H1 (cell line): ENCODE data around the gene PRDX5. TPM values are rescaled to one million over a fixed set of nuclear protein-coding genes. Genes with fewer than 3 reads are reported as not detected.
A peak's percentile ranks its signal among the peaks of the same experiment; 100 is the strongest.

Experiments
- CTCF ChIA-PET: fragments of 300-600 bp; sonication (Branson Sonifier 250); formaldehyde crosslinking; loops from one replicate; lab custom pipeline; 2021; ENCODE audit not compliant: partially characterized antibody; lab: Charles Lee
- POLR2A ChIA-PET: fragments of 300-600 bp; sonication (Branson Sonifier 250); formaldehyde crosslinking; loops from one replicate; lab custom pipeline; 2021; ENCODE audit warnings: inconsistent platforms; ENCODE audit not compliant: partially characterized antibody; lab: Charles Lee
- DNase-seq, 2 experiments: peaks; one replicate each; pipeline versions ENCODE4 v3.0.0 to v3.0.0-alpha.2; 2010 to 2022; ENCODE audit warnings: low spot score in 2 of 2, low read depth in 1 of 2, mixed read lengths in 1 of 2
- FAIRE-seq: peaks from 2 replicates; lab custom pipeline; 2011; peaks lifted over from hg19 to GRCh38; lab: Jason Lieb, UNC
- H2AFZ ChIP-seq: 2 replicates; pipeline ENCODE4 v1.8.1; 2012; ENCODE audit warnings: low read length, inconsistent platforms
- H2AK5ac ChIP-seq: 2 replicates; pipeline ENCODE4 v1.6.1; 2013; ENCODE audit warnings: low read depth, low read length
- H2BK120ac ChIP-seq: replicated peaks from 2 replicates; pipeline ENCODE3; 2013; ENCODE audit warnings: low read depth, low read length, inconsistent platforms
- H2BK12ac ChIP-seq: 2 replicates; pipeline ENCODE4 v1.6.1; 2013; ENCODE audit warnings: low read depth, low read length
- H2BK15ac ChIP-seq: 2 replicates; pipeline ENCODE4 v1.6.1; 2013; ENCODE audit warnings: low read length
- H2BK20ac ChIP-seq: 2 replicates; pipeline ENCODE4 v1.6.1; 2013; ENCODE audit warnings: low read length
- H2BK5ac ChIP-seq: 2 replicates; pipeline ENCODE4 v1.6.1; 2013; ENCODE audit warnings: low read depth, low read length
- H3K14ac ChIP-seq: 2 replicates; pipeline ENCODE4 v1.6.1; 2013; ENCODE audit warnings: inconsistent platforms; ENCODE audit not compliant: insufficient read length
- H3K18ac ChIP-seq: 2 replicates; pipeline ENCODE4 v1.6.1; 2013; ENCODE audit warnings: low read length; ENCODE audit errors: extremely low read depth
- H3K23ac ChIP-seq: 2 replicates; pipeline ENCODE4 v1.6.1; 2013; ENCODE audit warnings: inconsistent platforms; ENCODE audit not compliant: insufficient read length
- H3K23me2 ChIP-seq: 2 replicates; pipeline ENCODE4 v1.6.1; 2013; ENCODE audit warnings: low read depth, low read length
- H3K27ac ChIP-seq: 2 replicates; pipeline ENCODE4 v1.6.1; 2011; ENCODE audit warnings: low read depth, low read length, inconsistent platforms
- H3K27me3 ChIP-seq, 4 experiments: replicated peaks in 1 of 4; 1 replicate in 1 of 4; 2 replicates in 3 of 4; pipeline versions ENCODE4 v1.6.1 to v1.8.1; 2011 to 2013; ENCODE audit warnings: low read length in 3 of 4, mild to moderate bottlenecking in 3 of 4, inconsistent platforms in 2 of 4, mixed read lengths in 2 of 4, moderate library complexity in 1 of 4; ENCODE audit not compliant: control insufficient read depth in 3 of 4, insufficient read depth in 3 of 4; ENCODE audit errors: extremely low read depth in 1 of 4
- H3K36me3 ChIP-seq, 4 experiments: 2 replicates each; pipeline versions ENCODE4 v1.6.1 to v1.8.1; 2011 to 2013; ENCODE audit warnings: mild to moderate bottlenecking in 4 of 4, low read length in 3 of 4, moderate library complexity in 2 of 4, control low read depth in 1 of 4, inconsistent platforms in 1 of 4; ENCODE audit not compliant: insufficient read depth in 4 of 4, control insufficient read depth in 2 of 4
- H3K4ac ChIP-seq: replicated peaks from 2 replicates; pipeline ENCODE3; 2013; ENCODE audit warnings: low read length, low read depth, mixed read lengths, inconsistent platforms; ENCODE audit not compliant: insufficient read length
- H3K4me1 ChIP-seq, 4 experiments: replicated peaks in 1 of 4; 1 replicate in 1 of 4; 2 replicates in 3 of 4; pipeline versions ENCODE4 v1.6.1 to v1.8.1; 2011 to 2013; ENCODE audit warnings: low read length in 3 of 4, inconsistent platforms in 2 of 4, mixed read lengths in 1 of 4; ENCODE audit not compliant: insufficient read depth in 4 of 4, control insufficient read depth in 3 of 4
- H3K4me2 ChIP-seq, 2 experiments: 2 replicates each; pipeline versions ENCODE4 v1.6.1 to v1.8.1; 2011 to 2013; ENCODE audit warnings: low read depth in 2 of 2, low read length in 2 of 2, control low read depth in 1 of 2, inconsistent platforms in 1 of 2, mild to moderate bottlenecking in 1 of 2; ENCODE audit not compliant: insufficient read depth in 1 of 2
- H3K4me3 ChIP-seq, 4 experiments: fragments of 200-600, 300-600 bp in 1 of 4; sonication (generic), shearing (Covaris generic), sonication (Bioruptor Twin) in 1 of 4; 2 replicates each; pipeline versions ENCODE4 v1.5.1 to v1.8.1; 2011 to 2016; ENCODE audit warnings: low read length in 4 of 4, low read depth in 3 of 4, control low read depth in 2 of 4, inconsistent platforms in 2 of 4, mild to moderate bottlenecking in 2 of 4, mixed read lengths in 1 of 4, moderate library complexity in 1 of 4; ENCODE audit not compliant: insufficient read depth in 2 of 4; ENCODE audit errors: extremely low read depth in 1 of 4
- H3K56ac ChIP-seq: replicated peaks from 2 replicates; pipeline ENCODE3; 2013; ENCODE audit warnings: low read depth, mild to moderate bottlenecking, mixed read lengths, low read length, inconsistent platforms; ENCODE audit not compliant: insufficient read length
- H3K79me1 ChIP-seq: 2 replicates; pipeline ENCODE4 v1.6.1; 2013; ENCODE audit warnings: low read depth, low read length, control low read depth
- H3K79me2 ChIP-seq, 2 experiments: 2 replicates each; pipeline versions ENCODE4 v1.6.1 to v1.8.1; 2012 to 2013; ENCODE audit warnings: low read length in 2 of 2, mild to moderate bottlenecking in 2 of 2, inconsistent platforms in 1 of 2; ENCODE audit not compliant: insufficient read depth in 2 of 2, control insufficient read depth in 1 of 2
- H3K9ac ChIP-seq, 4 experiments: replicated peaks in 1 of 4; 1 replicate in 1 of 4; 2 replicates in 3 of 4; pipeline versions ENCODE4 v1.6.1 to v1.8.1; 2011 to 2013; ENCODE audit warnings: low read depth in 3 of 4, low read length in 3 of 4, control low read depth in 2 of 4, mild to moderate bottlenecking in 2 of 4, moderate library complexity in 2 of 4, inconsistent platforms in 1 of 4; ENCODE audit errors: extremely low read depth in 1 of 4
- H3K9me3 ChIP-seq, 2 experiments: 2 replicates each; pipeline versions ENCODE4 v1.6.1 to v1.8.1; 2012 to 2013; ENCODE audit warnings: mild to moderate bottlenecking in 2 of 2, moderate library complexity in 2 of 2, control low read depth in 1 of 2, inconsistent platforms in 1 of 2, low read depth in 1 of 2, low read length in 1 of 2, mixed read lengths in 1 of 2; ENCODE audit not compliant: insufficient read depth in 2 of 2
- H4K20me1 ChIP-seq, 2 experiments: replicated peaks in 1 of 2; 2 replicates each; pipeline versions ENCODE3 to v1.8.1; 2011 to 2013; ENCODE audit warnings: inconsistent platforms in 2 of 2, low read length in 2 of 2, mild to moderate bottlenecking in 1 of 2; ENCODE audit not compliant: insufficient read depth in 2 of 2, control insufficient read depth in 1 of 2
- H4K5ac ChIP-seq: 2 replicates; pipeline ENCODE4 v1.6.1; 2013; ENCODE audit warnings: low read length, low read depth, mixed read lengths, inconsistent platforms; ENCODE audit not compliant: insufficient read length
- H4K8ac ChIP-seq: 2 replicates; pipeline ENCODE4 v1.8.0; 2013; ENCODE audit warnings: mild to moderate bottlenecking, moderate library complexity, low read length, inconsistent platforms; ENCODE audit not compliant: insufficient read depth; ENCODE audit errors: extremely low read depth
- H4K91ac ChIP-seq: replicated peaks from 2 replicates; pipeline ENCODE3; 2013; ENCODE audit warnings: low read length, mixed read lengths, inconsistent platforms; ENCODE audit not compliant: insufficient read length
- ATF2 ChIP-seq: IDR thresholded peaks from 2 replicates; pipeline ENCODE4 v1.6.1; 2012; ENCODE audit warnings: low read length, inconsistent platforms
- CBX5 ChIP-seq: fragments of 300-800, 300-1000 bp; sonication (generic); IDR thresholded peaks from 2 replicates; pipeline ENCODE4 v1.7.1; 2016; ENCODE audit warnings: antibody characterized with exemption, low read length, low read depth
- CHD1 ChIP-seq: IDR thresholded peaks from 2 replicates; pipeline ENCODE4 v1.6.1; 2012; ENCODE audit warnings: low read depth, low read length, improper control_type of control experiment
- CTBP2 ChIP-seq: IDR thresholded peaks from 2 replicates; pipeline ENCODE4 v1.7.0; 2011; ENCODE audit warnings: borderline replicate concordance, mild to moderate bottlenecking, moderate library complexity, mixed read lengths, low read length; ENCODE audit not compliant: insufficient read depth, insufficient read length
- EGR1 ChIP-seq: IDR thresholded peaks from 2 replicates; pipeline ENCODE4 v1.6.1; 2011; ENCODE audit warnings: low read depth, low read length, borderline replicate concordance
- KDM1A ChIP-seq: fragments of 200-600, 300-600 bp; sonication (generic); IDR thresholded peaks from 2 replicates; pipeline ENCODE4 v1.7.1; 2016; ENCODE audit warnings: mild to moderate bottlenecking, low read length, borderline replicate concordance
- MAFK ChIP-seq: IDR thresholded peaks from 2 replicates; pipeline ENCODE4 v1.6.1; 2012; ENCODE audit warnings: low read depth, mild to moderate bottlenecking, improper control_type of control experiment, low read length
- SP4 ChIP-seq: IDR thresholded peaks from 2 replicates; pipeline ENCODE4 v1.6.1; 2012; ENCODE audit warnings: low read length, inconsistent platforms
- SRF ChIP-seq: IDR thresholded peaks from 2 replicates; pipeline ENCODE4 v1.6.1; 2011; ENCODE audit warnings: mild to moderate bottlenecking, low read depth, low read length, moderate library complexity
- TCF12 ChIP-seq: IDR thresholded peaks from 2 replicates; pipeline ENCODE4 v1.6.1; 2011; ENCODE audit warnings: low read depth, mild to moderate bottlenecking, low read length
- WGBS, 2 experiments: shearing (Covaris generic) in 1 of 2; methylation state at CpG; one replicate each; pipeline versions ENCODE4 v1.1.6 to v1.1.7; 2013 to 2015; ENCODE audit warnings: low lambda C conversion rate in 2 of 2, mixed read lengths in 2 of 2, inconsistent platforms in 1 of 2, low coverage in 1 of 2, missing lambda C conversion rate in 1 of 2; ENCODE audit not compliant: insufficient replicate concordance in 2 of 2, insufficient coverage in 1 of 2, insufficient read length in 1 of 2; ENCODE audit errors: extremely low coverage in 1 of 2, missing lambda C conversion rate in 1 of 2; 5-methylcytosine and 5-hydroxymethylcytosine counted together
- polyA plus RNA-seq, 7 experiments: library from polyadenylated mRNA; depleted of rRNA in 3 of 7; stranded (reverse) in 5 of 7; unstranded in 2 of 7; fragments of >200 nt in 5 of 7; fragments of 200-250 nt in 2 of 7; gene quantifications; 1 replicate in 5 of 7; 2 replicates in 1 of 7; 4 replicates in 1 of 7; pipeline versions ENCODE4 v1.2.1 to v1.2.3, GENCODE V29; 2011 to 2013; ENCODE audit warnings: missing spikeins in 2 of 7, mixed read lengths in 2 of 7
- total RNA-seq: library from RNA; stranded (reverse); fragmentation: NEBNext Ultra II Directional; extraction: Animal tissue kit (Norgen Biotek cat#: 25700); gene quantifications from 2 replicates; pipeline ENCODE4 v1.2.1, GENCODE V29; 2021

PRDX5 gene
- total and polyA plus RNA-seq, 2 of the 8 experiments (the other 6 are each of a cell fraction or from before 2014, with no cell fraction given), result 201 to 582 TPM

GRCh38 chr11:64305075-64305690 lies 12.7 kb upstream of the PRDX5 start, which contains the start of gene ESRRA:
TSS of gene ESRRA (plus strand) at chr11:64305524. CDS start at chr11:64307180, 1,656 bp downstream.
- Histone ChIP-seq H2BK20ac (peak within 1 kb of the TSS; percentile 80; the same call in 1 of the 2 replicates), H3K27ac (peak within 1 kb of the TSS; percentile 87), H3K9me3 (no peaks in the 10 kb centered on the region; a peak in 1 of 4 replicates), H3K4me2 (peak within 1 kb of the TSS; percentile 96 to 98), H4K8ac (peak within 1 kb of the TSS; percentile 97), H2BK12ac (peak within 1 kb of the TSS; percentile 90), H2AK5ac (peak within 1 kb of the TSS; percentile 96), H3K9ac (peak within 1 kb of the TSS in 3 of 4 experiments; percentile 76 to 88 (median 85); a peak in 6 of 7 replicates), H3K14ac (no peak within 1 kb of the TSS), H3K23me2 (peaks cover 14% of the 10 kb centered on the region; the same call in 1 of the 2 replicates), H3K36me3 (no peaks in the 10 kb centered on the region), H2BK120ac (peak within 1 kb of the TSS; percentile 92), H3K18ac (peak within 1 kb of the TSS; percentile 99), H3K4ac (peak within 1 kb of the TSS; percentile 99), H3K56ac (peak within 1 kb of the TSS; percentile 97), H4K91ac (peak within 1 kb of the TSS; percentile 98), H3K4me3 (peak within 1 kb of the TSS; percentile 62 to 93 (median 83)), H2BK5ac (peak within 1 kb of the TSS; percentile 98), H3K27me3 (peaks cover 6 to 23% (median 11%) of the 10 kb centered on the region in 4 experiments), H3K79me2 (peaks cover 0 to 17% of the 10 kb centered on the region in 2 experiments; a peak in 2 of 4 replicates), H3K79me1 (peaks cover 11% of the 10 kb centered on the region; the same call in 1 of the 2 replicates), H4K20me1 (peaks cover 2 to 3% of the 10 kb centered on the region in 2 experiments), H2AFZ (0 out of 2 replicates have a peak within 1 kb of the TSS, but pooled peaks have one; percentile 36), H3K4me1 (peaks cover 3 to 15% (median 12%) of the 10 kb centered on the region in 4 experiments; a peak in 6 of 7 replicates), H2BK15ac (peak within 1 kb of the TSS; percentile 88; the same call in 1 of the 2 replicates), H4K5ac (peak within 1 kb of the TSS; percentile 99), H3K23ac (no peak within 1 kb of the TSS)
- FAIRE-seq (no peak), DNase-seq (peak; percentile 99)
- POLR2A ChIA-PET, result interaction anchor here (1.0 to 5.6 kb wide), 19 partner anchors 8 to 386 kb away, joined by 3 to 57 read pairs (median 6); partner anchors contain the start of genes BAD, FERMT3, GPR137 and NUDT22
- CTCF ChIA-PET, result interaction anchor here (0.7 to 20.8 kb wide), 19 partner anchors 9 to 340 kb away, joined by 3 to 614 read pairs (median 5); partner anchors contain the start of genes BAD, CCDC88B, FERMT3 and GPR137
- WGBS, 2 experiments, result 2% methylated on average over 41 of the region's 81 CpGs; no CpG with 5 or more reads in 1 of the 2 experiments
- no peak for TF ChIP-seq CHD1
- no peak for TF ChIP-seq ATF2
- no peak for TF ChIP-seq SP4
- TF ChIP-seq EGR1, result 0 out of 2 replicates have a peak, but pooled peaks have one; percentile 28
- TF ChIP-seq KDM1A, result no peak
- no peak for TF ChIP-seq TCF12
- TF ChIP-seq MAFK, result no peak
- no peak for TF ChIP-seq CTBP2
- no peak for TF ChIP-seq SRF
- TF ChIP-seq CBX5, result no peak
